RWPE1 (cell line): ENCODE data around the gene FBXO33.

Experiments used
- CTCF ChIA-PET: fragments of 350-600 bp; sonication (Branson Sonifier 250); formaldehyde crosslinking; extraction: SDS; loops from one replicate; lab custom pipeline; 2021; lab: Yijun Ruan, JAX
- POLR2A ChIA-PET: fragments of 400-600 bp; formaldehyde crosslinking; extraction: SDS; loops from one replicate; lab custom pipeline; 2020; ENCODE audit warnings: antibody characterized with exemption; ENCODE audit not compliant: low non-redundant PET; lab: Yijun Ruan, JAX
- DNase-seq: peaks from one replicate; pipeline ENCODE4 v3.0.0; 2012; ENCODE audit warnings: low spot score
- H3K27ac ChIP-seq: fragments of 450-650 bp; 2 replicates; pipeline ENCODE4 v1.5.1; 2017
- TF ChIP-seq, protein P1 (sequence below): fragments of 450-650 bp; conservative IDR thresholded peaks from 2 replicates; pipeline ENCODE4 v1.5.1; 2017; ENCODE audit warnings: low read depth, mild to moderate bottlenecking

Gene FBXO33

GRCh38 chr14:39456702-39457250 is 24.5 kb upstream of the FBXO33 start:
- POLR2A ChIA-PET, result no interaction called here
- no peak for DNase-seq
- H3K27ac ChIP-seq, result no peak overlapping the region
- CTCF ChIA-PET, result no interaction called here
- TF ChIP-seq, protein P1, sequence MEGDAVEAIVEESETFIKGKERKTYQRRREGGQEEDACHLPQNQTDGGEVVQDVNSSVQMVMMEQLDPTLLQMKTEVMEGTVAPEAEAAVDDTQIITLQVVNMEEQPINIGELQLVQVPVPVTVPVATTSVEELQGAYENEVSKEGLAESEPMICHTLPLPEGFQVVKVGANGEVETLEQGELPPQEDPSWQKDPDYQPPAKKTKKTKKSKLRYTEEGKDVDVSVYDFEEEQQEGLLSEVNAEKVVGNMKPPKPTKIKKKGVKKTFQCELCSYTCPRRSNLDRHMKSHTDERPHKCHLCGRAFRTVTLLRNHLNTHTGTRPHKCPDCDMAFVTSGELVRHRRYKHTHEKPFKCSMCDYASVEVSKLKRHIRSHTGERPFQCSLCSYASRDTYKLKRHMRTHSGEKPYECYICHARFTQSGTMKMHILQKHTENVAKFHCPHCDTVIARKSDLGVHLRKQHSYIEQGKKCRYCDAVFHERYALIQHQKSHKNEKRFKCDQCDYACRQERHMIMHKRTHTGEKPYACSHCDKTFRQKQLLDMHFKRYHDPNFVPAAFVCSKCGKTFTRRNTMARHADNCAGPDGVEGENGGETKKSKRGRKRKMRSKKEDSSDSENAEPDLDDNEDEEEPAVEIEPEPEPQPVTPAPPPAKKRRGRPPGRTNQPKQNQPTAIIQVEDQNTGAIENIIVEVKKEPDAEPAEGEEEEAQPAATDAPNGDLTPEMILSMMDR, result no peak

GRCh38 chr14:39454906-39455539 is 22.8 kb upstream of the FBXO33 start:
- no peak overlapping the region for H3K27ac ChIP-seq
- POLR2A ChIA-PET, result no interaction called here
- CTCF ChIA-PET, result no interaction called here
- no peak for DNase-seq
- TF ChIP-seq, protein P1, result no peak

DNA sequence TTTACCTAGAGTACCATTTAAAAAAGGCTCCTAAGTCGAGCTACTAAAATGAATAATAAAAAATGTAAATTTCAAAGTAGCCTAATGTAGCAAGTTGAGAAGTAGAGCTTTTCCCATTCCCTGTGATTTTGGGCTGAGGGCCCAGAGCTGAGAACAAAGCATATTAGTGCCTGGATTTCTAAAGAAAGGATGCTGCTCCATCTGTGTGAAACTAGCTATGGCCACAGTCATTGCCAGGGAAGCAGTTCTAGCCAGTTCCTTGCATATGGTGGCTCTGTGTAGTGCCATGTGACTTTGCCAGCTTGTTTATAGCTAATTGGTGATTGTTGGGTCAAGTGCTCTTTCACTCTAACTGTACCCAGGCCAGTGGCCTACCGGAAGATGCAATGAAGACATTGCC is 20.4 kb upstream of the FBXO33 start:
- TF ChIP-seq, protein P1, result no peak
- ChIA-PET POLR2A (no interaction called here), CTCF (interaction anchor here (0.7 kb wide), 1 partner anchor 55 kb away, joined by 3 read pairs; no protein-coding TSS in a partner anchor)
- H3K27ac ChIP-seq, result no peak overlapping the region
- no peak for DNase-seq

- ChIA-PET POLR2A (no interaction called here), CTCF (no interaction called here)
- TF ChIP-seq, protein P1, result no peak
- no peak overlapping the region for H3K27ac ChIP-seq
- no peak for DNase-seq
Measured at GRCh38 chr14:39451811-39452210, 19.6 kb upstream of the FBXO33 start.

GRCh38 chr14:39447175-39447661 is 15.0 kb upstream of the FBXO33 start:
- CTCF ChIA-PET, result no interaction called here
- no peak overlapping the region for H3K27ac ChIP-seq
- POLR2A ChIA-PET, result no interaction called here
- DNase-seq, result no peak
- TF ChIP-seq, protein P1, result no peak

- DNase-seq, result no peak
- no peak overlapping the region for H3K27ac ChIP-seq
- TF ChIP-seq, protein P1, result no peak
- CTCF ChIA-PET, result no interaction called here
- POLR2A ChIA-PET, result no interaction called here
Measured at GRCh38 chr14:39446131-39446744, 14.0 kb upstream of the FBXO33 start.
